ENCODE results near the gene TRIM45.
"Not testable (repeated sequence)": the region's sequence is repeated elsewhere in the genome, so short reads cannot be mapped to it uniquely, and the experiment has no call there.

TRIM45 gene

GRCh38 chr1:117110774-117111173, 10.8 kb downstream of the TRIM45 start:
- no peak for DNase-seq (ENCODE audit: insufficient read length, low spot score)
- TF ChIP-seq PAX5 (IDR thresholded peaks at IDR 0.05; ENCODE audit: insufficient read depth, low read length, severe bottlenecking) = no peak
- no peak for FAIRE-seq

- no peak for FAIRE-seq
- TF ChIP-seq SPI1 (IDR thresholded peaks at IDR 0.05; ENCODE audit: low read depth, low read length) = no peak
- TF ChIP-seq POLR2A (IDR thresholded peaks at IDR 0.05; ENCODE audit: low read depth, low read length) = no peak
- TF ChIP-seq TAF1 (IDR thresholded peaks at IDR 0.05; ENCODE audit: low read depth, low read length) = no peak
- TF ChIP-seq PAX5 (IDR thresholded peaks at IDR 0.05; ENCODE audit: insufficient read depth, low read length, severe bottlenecking) = no peak
- no peak for TF ChIP-seq POLR2AphosphoS5 (IDR thresholded peaks at IDR 0.05; ENCODE audit: low read depth, low read length)
- no peak for TF ChIP-seq POU2F2 (IDR thresholded peaks at IDR 0.05; ENCODE audit: low read depth, low read length)
- no peak for DNase-seq (ENCODE audit: insufficient read length, low spot score)
Observed at GRCh38 chr1:117107364-117107763, 14.2 kb downstream of the TRIM45 start.

DNA sequence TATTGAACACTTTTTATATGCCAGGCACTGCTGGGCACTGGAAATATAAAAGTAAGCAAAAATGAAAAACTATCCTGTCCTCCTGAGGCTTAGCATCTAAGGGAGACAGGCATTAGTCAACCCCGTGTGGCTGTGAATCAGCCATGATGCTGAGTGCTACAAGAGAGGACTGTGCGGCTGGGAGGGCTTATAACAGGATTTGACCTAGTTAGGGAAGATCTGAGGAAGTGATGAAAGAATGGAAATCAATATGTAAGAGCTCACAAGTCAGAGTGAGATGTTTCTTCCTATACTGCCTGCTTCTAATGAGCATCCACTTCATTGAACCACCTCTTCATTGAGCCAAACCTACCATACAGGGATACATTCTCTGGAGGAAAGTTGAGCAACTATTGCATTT, 15.1 kb downstream of the TRIM45 start:
- no peak for DNase-seq (ENCODE audit: insufficient read length, low spot score)
- TF ChIP-seq POLR2AphosphoS5 (IDR thresholded peaks at IDR 0.05; ENCODE audit: low read depth, low read length) = no peak
- TF ChIP-seq POLR2A (IDR thresholded peaks at IDR 0.05; ENCODE audit: low read depth, low read length) = no peak
- TF ChIP-seq POU2F2 (IDR thresholded peaks at IDR 0.05; ENCODE audit: low read depth, low read length) = no peak
- TF ChIP-seq PAX5 (IDR thresholded peaks at IDR 0.05; ENCODE audit: insufficient read depth, low read length, severe bottlenecking) = no peak
- no peak for TF ChIP-seq SPI1 (IDR thresholded peaks at IDR 0.05; ENCODE audit: low read depth, low read length)
- TF ChIP-seq TAF1 (IDR thresholded peaks at IDR 0.05; ENCODE audit: low read depth, low read length) = no peak
- no peak for FAIRE-seq

- DNase-seq (ENCODE audit: insufficient read length, low spot score) = no peak
- FAIRE-seq = no peak
- TF ChIP-seq POLR2AphosphoS5 (IDR thresholded peaks at IDR 0.05; ENCODE audit: low read depth, low read length) = no peak
- TF ChIP-seq POU2F2 (IDR thresholded peaks at IDR 0.05; ENCODE audit: low read depth, low read length) = no peak
- no peak for TF ChIP-seq POLR2A (IDR thresholded peaks at IDR 0.05; ENCODE audit: low read depth, low read length)
- no peak for TF ChIP-seq PAX5 (IDR thresholded peaks at IDR 0.05; ENCODE audit: insufficient read depth, low read length, severe bottlenecking)
- no peak for TF ChIP-seq TAF1 (IDR thresholded peaks at IDR 0.05; ENCODE audit: low read depth, low read length)
- TF ChIP-seq SPI1 (IDR thresholded peaks at IDR 0.05; ENCODE audit: low read depth, low read length) = no peak
Observed at GRCh38 chr1:117105722-117106121, 15.8 kb downstream of the TRIM45 start.

GRCh38 chr1:117104986-117105385, 16.6 kb downstream of the TRIM45 start:
- no peak for DNase-seq (ENCODE audit: insufficient read length, low spot score)
- no peak for FAIRE-seq
- TF ChIP-seq POLR2AphosphoS5 (IDR thresholded peaks at IDR 0.05; ENCODE audit: low read depth, low read length) = no peak
- no peak for TF ChIP-seq POLR2A (IDR thresholded peaks at IDR 0.05; ENCODE audit: low read depth, low read length)
- no peak for TF ChIP-seq SPI1 (IDR thresholded peaks at IDR 0.05; ENCODE audit: low read depth, low read length)
- TF ChIP-seq PAX5 (IDR thresholded peaks at IDR 0.05; ENCODE audit: insufficient read depth, low read length, severe bottlenecking) = no peak
- TF ChIP-seq TAF1 (IDR thresholded peaks at IDR 0.05; ENCODE audit: low read depth, low read length) = no peak
- TF ChIP-seq POU2F2 (IDR thresholded peaks at IDR 0.05; ENCODE audit: low read depth, low read length) = no peak

DNA sequence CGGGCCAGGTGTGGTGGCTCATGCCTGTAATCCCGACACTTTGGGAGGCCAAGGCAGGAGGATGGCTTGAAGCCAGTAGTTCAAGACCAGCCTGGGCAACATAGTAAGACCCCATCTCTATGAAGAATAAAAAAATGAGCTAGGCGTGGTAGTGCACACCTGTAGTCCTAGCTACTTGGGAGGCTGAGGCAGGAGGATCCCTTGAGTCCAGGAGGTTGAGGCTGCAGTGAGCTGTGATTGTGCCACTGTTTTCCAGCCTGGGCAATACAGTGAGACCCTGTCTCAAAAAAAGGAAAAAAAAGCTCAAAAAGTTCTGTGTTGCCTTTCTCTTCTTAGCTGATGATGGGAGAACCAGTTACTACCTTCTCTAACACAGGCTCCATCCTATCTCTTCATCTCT, 19.7 kb downstream of the TRIM45 start:
- not testable (repeated sequence) for DNase-seq (ENCODE audit: insufficient read length, low spot score); FAIRE-seq

DNA sequence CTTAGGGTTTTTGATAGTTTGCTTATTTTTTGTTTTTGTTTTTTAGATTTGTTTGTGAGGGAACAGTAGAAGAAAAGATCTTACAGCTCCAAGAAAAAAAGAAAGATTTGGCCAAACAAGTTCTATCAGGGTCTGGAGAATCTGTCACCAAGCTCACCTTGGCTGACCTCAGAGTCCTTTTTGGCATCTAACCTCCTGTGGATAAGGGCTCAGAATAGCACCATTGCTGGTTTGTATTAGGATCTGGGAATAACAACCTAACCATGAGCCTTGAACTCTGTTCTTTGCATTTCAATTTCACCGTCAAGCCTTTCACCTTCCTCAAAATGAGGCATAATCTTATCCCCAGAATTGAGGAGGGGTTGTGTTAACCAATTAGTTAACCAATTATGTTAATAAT, 20.2 kb downstream of the TRIM45 start:
- FAIRE-seq (no peak), DNase-seq (ENCODE audit: insufficient read length, low spot score) (no peak)
- TF ChIP-seq TAF1 (IDR thresholded peaks at IDR 0.05; ENCODE audit: low read depth, low read length) (no peak), POLR2A (IDR thresholded peaks at IDR 0.05; ENCODE audit: low read depth, low read length) (no peak), SPI1 (IDR thresholded peaks at IDR 0.05; ENCODE audit: low read depth, low read length) (no peak), POU2F2 (IDR thresholded peaks at IDR 0.05; ENCODE audit: low read depth, low read length) (no peak), POLR2AphosphoS5 (IDR thresholded peaks at IDR 0.05; ENCODE audit: low read depth, low read length) (no peak)

DNA sequence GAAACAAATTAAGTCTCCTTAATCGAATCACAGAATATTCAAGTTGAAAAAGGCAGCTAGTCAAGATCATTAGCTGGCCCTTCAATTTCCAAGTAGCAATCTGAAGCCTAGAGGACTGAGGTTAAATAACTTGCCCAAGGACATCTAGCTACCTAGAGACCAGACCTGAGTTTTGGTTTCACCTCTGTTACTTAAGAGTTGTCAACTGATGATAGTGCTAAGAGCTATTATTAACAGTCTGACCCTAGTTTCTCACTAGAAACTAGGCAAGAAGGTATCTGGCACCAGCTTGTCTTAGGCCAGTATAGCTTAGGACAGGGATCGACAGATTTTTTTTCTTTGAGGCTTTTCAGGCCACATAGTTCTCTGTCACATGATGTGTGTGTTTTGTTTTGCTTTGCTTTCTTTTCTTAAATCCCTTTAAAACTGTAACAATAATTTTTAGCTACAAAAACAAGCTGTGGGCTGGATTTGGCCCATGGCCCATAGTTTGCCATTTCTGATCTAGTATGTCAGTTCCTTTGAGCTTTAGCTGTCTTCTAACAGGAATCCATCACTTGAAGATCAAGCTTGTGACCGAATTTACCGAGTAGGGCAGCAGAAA, 23.2 kb downstream of the TRIM45 start:
- FAIRE-seq (no peak), DNase-seq (ENCODE audit: insufficient read length, low spot score) (no peak)
- TF ChIP-seq SPI1 (IDR thresholded peaks at IDR 0.05; ENCODE audit: low read depth, low read length) = no peak
- no peak for TF ChIP-seq TAF1 (IDR thresholded peaks at IDR 0.05; ENCODE audit: low read depth, low read length)
- no peak for TF ChIP-seq POLR2A (IDR thresholded peaks at IDR 0.05; ENCODE audit: low read depth, low read length)
- no peak for TF ChIP-seq POLR2AphosphoS5 (IDR thresholded peaks at IDR 0.05; ENCODE audit: low read depth, low read length)
- TF ChIP-seq PAX5 (IDR thresholded peaks at IDR 0.05; ENCODE audit: insufficient read depth, low read length, severe bottlenecking) = no peak
- no peak for TF ChIP-seq POU2F2 (IDR thresholded peaks at IDR 0.05; ENCODE audit: low read depth, low read length)

DNA sequence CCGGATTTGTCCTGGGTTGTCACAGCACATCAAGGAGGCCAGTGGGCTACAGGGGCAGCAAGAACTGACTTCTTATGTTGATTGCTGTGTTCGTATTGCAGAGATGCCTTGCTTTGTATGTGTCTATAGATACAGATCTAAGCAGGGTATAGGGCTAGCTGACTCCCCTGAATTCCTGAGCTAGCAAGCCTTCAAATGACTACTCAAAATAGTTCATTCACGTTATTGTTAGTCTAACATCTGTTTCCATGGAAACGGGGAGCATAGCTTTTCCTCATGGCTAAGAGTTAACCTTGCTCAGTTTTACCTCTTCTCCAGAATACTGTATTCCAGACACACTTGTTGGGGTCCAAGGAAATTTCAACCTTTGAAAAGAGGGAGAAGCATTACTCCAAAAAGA, 24.1 kb downstream of the TRIM45 start:
- FAIRE-seq = no peak
- no peak for DNase-seq (ENCODE audit: insufficient read length, low spot score)
- TF ChIP-seq TAF1 (IDR thresholded peaks at IDR 0.05; ENCODE audit: low read depth, low read length) (no peak), SPI1 (IDR thresholded peaks at IDR 0.05; ENCODE audit: low read depth, low read length) (no peak), POLR2AphosphoS5 (IDR thresholded peaks at IDR 0.05; ENCODE audit: low read depth, low read length) (no peak), PAX5 (IDR thresholded peaks at IDR 0.05; ENCODE audit: insufficient read depth, low read length, severe bottlenecking) (no peak), POU2F2 (IDR thresholded peaks at IDR 0.05; ENCODE audit: low read depth, low read length) (no peak), POLR2A (IDR thresholded peaks at IDR 0.05; ENCODE audit: low read depth, low read length) (no peak)

DNA sequence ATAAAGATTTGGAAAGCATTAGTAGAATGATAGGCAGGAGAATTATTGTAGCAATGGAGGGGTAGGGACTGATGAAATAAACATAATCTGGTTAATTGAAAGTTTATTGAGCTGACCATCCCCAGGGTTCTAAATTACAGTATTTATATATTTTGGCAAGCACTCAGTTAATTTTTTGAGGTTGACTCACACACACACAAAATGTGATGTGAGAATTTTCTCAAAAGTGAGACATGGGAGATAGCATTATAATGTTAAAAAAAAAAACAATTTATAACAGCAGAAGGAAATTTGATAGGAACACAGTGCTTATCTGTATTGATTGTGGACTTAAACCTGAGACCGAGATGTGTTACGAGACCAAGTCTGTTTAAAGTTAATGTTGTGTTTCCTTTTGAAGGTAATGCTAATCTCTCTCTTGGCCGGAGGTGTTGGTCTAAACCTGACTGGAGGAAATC, 24.6 kb downstream of the TRIM45 start:
- TF ChIP-seq SPI1 (IDR thresholded peaks at IDR 0.05; ENCODE audit: low read depth, low read length) = no peak
- TF ChIP-seq TAF1 (IDR thresholded peaks at IDR 0.05; ENCODE audit: low read depth, low read length) = no peak
- no peak for TF ChIP-seq POLR2AphosphoS5 (IDR thresholded peaks at IDR 0.05; ENCODE audit: low read depth, low read length)
- TF ChIP-seq POU2F2 (IDR thresholded peaks at IDR 0.05; ENCODE audit: low read depth, low read length) = no peak
- no peak for TF ChIP-seq PAX5 (IDR thresholded peaks at IDR 0.05; ENCODE audit: insufficient read depth, low read length, severe bottlenecking)
- TF ChIP-seq POLR2A (IDR thresholded peaks at IDR 0.05; ENCODE audit: low read depth, low read length) = no peak
- DNase-seq (ENCODE audit: insufficient read length, low spot score) = no peak
- FAIRE-seq = no peak

Data from GM12891 (cell line).